NCI-H82 (cell line): ENCODE data around the gene MTMR12.

ENCODE experiments used
- DNase-seq: peaks from one replicate; lab custom pipeline; 2025; lab: John Stamatoyannopoulos, UW

The MTMR12 gene

GRCh38 chr5:32312595-32313332, at the start of gene MTMR12:
MTMR12 (minus strand) TSS chr5:32312939; CDS start chr5:32312838, 101 bp downstream.
- peak; percentile 99 for DNase-seq

GRCh38 chr5:32362527-32362926, 49.8 kb upstream of the MTMR12 start:
- DNase-seq = no peak

- no peak for DNase-seq
Observed at GRCh38 chr5:32360906-32361305, 48.2 kb upstream of the MTMR12 start.

GRCh38 chr5:32358611-32359010, 45.9 kb upstream of the MTMR12 start:
- no peak for DNase-seq

GRCh38 chr5:32357658-32358057, 44.9 kb upstream of the MTMR12 start:
- no peak for DNase-seq

GRCh38 chr5:32355686-32356085, 42.9 kb upstream of the MTMR12 start:
- no peak for DNase-seq

GRCh38 chr5:32353420-32353819, 40.7 kb upstream of the MTMR12 start:
- no peak for DNase-seq

GRCh38 chr5:32352685-32353084, 39.9 kb upstream of the MTMR12 start:
- no peak for DNase-seq

GRCh38 chr5:32346869-32347268, 34.1 kb upstream of the MTMR12 start:
- no peak for DNase-seq

- DNase-seq = no peak
Observed at GRCh38 chr5:32343058-32343672, 30.4 kb upstream of the MTMR12 start.

- DNase-seq = no peak
Observed at GRCh38 chr5:32342656-32343055, 29.9 kb upstream of the MTMR12 start.

- no peak for DNase-seq
Observed at GRCh38 chr5:32339878-32340277, 27.1 kb upstream of the MTMR12 start.

GRCh38 chr5:32339198-32339597, 26.5 kb upstream of the MTMR12 start:
- peak; percentile 61 for DNase-seq

GRCh38 chr5:32332966-32333365, 20.2 kb upstream of the MTMR12 start:
- no peak for DNase-seq

- no peak for DNase-seq
Observed at GRCh38 chr5:32332361-32332760, 19.6 kb upstream of the MTMR12 start.

GRCh38 chr5:32331935-32332274, 19.2 kb upstream of the MTMR12 start:
- DNase-seq = no peak

- no peak for DNase-seq
Observed at GRCh38 chr5:32331217-32331934, 18.6 kb upstream of the MTMR12 start.

GRCh38 chr5:32330126-32330971, 17.6 kb upstream of the MTMR12 start:
- no peak for DNase-seq

- peak; percentile 80 for DNase-seq
Observed at GRCh38 chr5:32329395-32329834, 16.7 kb upstream of the MTMR12 start.

GRCh38 chr5:32326216-32326772, 13.6 kb upstream of the MTMR12 start:
- no peak for DNase-seq

GRCh38 chr5:32325616-32326015, 12.9 kb upstream of the MTMR12 start:
- no peak for DNase-seq

GRCh38 chr5:32325062-32325461, 12.3 kb upstream of the MTMR12 start:
- DNase-seq = peak; percentile 27
